ENCODE results near the gene TTPAL. TPM values are rescaled to one million over a fixed set of nuclear protein-coding genes. Genes with fewer than 3 reads are reported as not detected.

Gene TTPAL
- total and polyA plus RNA-seq, 9 of the 15 experiments (the other 6 are each of a cell fraction or from before 2014, with no cell fraction given) = 1.1 to 7.0 (median 2.6) TPM

GRCh38 chr20:44433751-44434538 lies 41.7 kb upstream of the TTPAL start:
- Histone ChIP-seq H4K20me1 (replicated peaks; ENCODE audit: control insufficient read depth, insufficient read depth, low read length) (peaks cover 6% of the 10 kb centered on the region; the same call in 1 of the 2 replicates), H3K27ac (ENCODE audit: extremely low read depth, low read depth, low read length) (no peak overlapping the region), H3K36me3 (ENCODE audit: control insufficient read depth, insufficient read depth, low read length) (no peaks in the 10 kb centered on the region), H3K4me1 (replicated peaks in 1 of 2; ENCODE audit: control insufficient read depth in 2 of 2, insufficient read depth in 2 of 2, low read length in 2 of 2) (no peaks in the 10 kb centered on the region; a peak in 1 of 5 replicates), H3K9me1 (ENCODE audit: control insufficient read depth, insufficient read depth, low read length) (no peaks in the 10 kb centered on the region), H3K79me2 (ENCODE audit: control insufficient read depth, insufficient read depth, low read length) (no peaks in the 10 kb centered on the region), H2AFZ (ENCODE audit: low read depth, low read length) (no peak overlapping the region), H3K27me3 (ENCODE audit: control insufficient read depth in 2 of 2, insufficient read depth in 2 of 2, low read length in 2 of 2) (peaks cover 33 to 52% of the 10 kb centered on the region in 2 experiments), H3K9me3 (replicated peaks; ENCODE audit: control insufficient read depth, insufficient read depth, low read depth, low read length) (no peaks in the 10 kb centered on the region), H3K4me2 (ENCODE audit: insufficient read depth, low read length) (no peak overlapping the region), H3K4me3 (no peak overlapping the region), H3K9ac (ENCODE audit: insufficient read depth in 1 of 2, low read depth in 2 of 2, low read length in 2 of 2) (no peak overlapping the region; a peak in 1 of 4 replicates)
- no peak for DNase-seq (ENCODE audit: extremely low read depth in 1 of 4, low spot score in 3 of 4)
- CTCF ChIA-PET (ENCODE audit: low intra/inter-chr PET ratio) = no interaction called here
- ATAC-seq = no peak
- no TSS peak for BruUV-seq (replicated peaks)
- TF ChIP-seq ZNF79 (CRISPR knock-in tag; IDR thresholded peaks at IDR 0.05; ENCODE audit: low read depth) (no peak), PYGO2 (tag; IDR thresholded peaks at IDR 0.05) (no peak), ZC3H8 (IDR thresholded peaks at IDR 0.05) (no peak), CHD1 (IDR thresholded peaks at IDR 0.05; ENCODE audit: low read length) (no peak), CHD4 (IDR thresholded peaks at IDR 0.05; ENCODE audit: insufficient read depth, insufficient replicate concordance, low read depth, low read length, poor library complexity, severe bottlenecking) (no peak), PTRF (tag; IDR thresholded peaks at IDR 0.05) (no peak), ETV5 (CRISPR knock-in tag; IDR thresholded peaks at IDR 0.05; ENCODE audit: low read depth) (no peak), GATAD2B (IDR thresholded peaks at IDR 0.05; ENCODE audit: borderline replicate concordance) (no peak), ARID1B (IDR thresholded peaks at IDR 0.05) (no peak), PTBP1 (IDR thresholded peaks at IDR 0.05; ENCODE audit: low read depth, low read length) (no peak), ILF3 (IDR thresholded peaks at IDR 0.05; ENCODE audit: borderline replicate concordance) (no peak), THAP7 (CRISPR knock-in tag; IDR thresholded peaks at IDR 0.05) (no peak), FOXP4 (CRISPR knock-in tag; IDR thresholded peaks at IDR 0.05; ENCODE audit: borderline replicate concordance) (no peak), KLF16 (IDR thresholded peaks at IDR 0.05) (no peak), VEZF1 (CRISPR knock-in tag; IDR thresholded peaks at IDR 0.05) (no peak), NCOA4 (IDR thresholded peaks at IDR 0.05; ENCODE audit: partially characterized antibody) (no peak), STAG1 (CRISPR knock-in tag; IDR thresholded peaks at IDR 0.05; ENCODE audit: borderline replicate concordance) (no peak), CBFA2T3 (IDR thresholded peaks at IDR 0.05) (no peak)
- in situ Hi-C loops (cut with MboI) = no loop called here
- POLR2A ChIA-PET = interaction anchor here (1.6 kb wide), 1 partner anchor 14 kb away, joined by 5 read pairs; no protein-coding TSS in a partner anchor
- intact Hi-C loops (cut with micrococcal nuclease) = no loop called here
- FAIRE-seq = no peak
- WGBS (ENCODE audit: insufficient coverage, low coverage, missing lambda C conversion rate) = 7% methylated on average over 24 of the region's 24 CpGs

Data from K562 (cell line).